CD4-positive, alpha-beta T cell treated with Interferon gamma for 1 hour (primary cell): Measurements from ENCODE around the gene TMTC1.

Experiments used
- DNase-seq: peaks from one replicate; pipeline ENCODE4 v3.0.0-alpha.2; 2020

Gene TMTC1

DNA sequence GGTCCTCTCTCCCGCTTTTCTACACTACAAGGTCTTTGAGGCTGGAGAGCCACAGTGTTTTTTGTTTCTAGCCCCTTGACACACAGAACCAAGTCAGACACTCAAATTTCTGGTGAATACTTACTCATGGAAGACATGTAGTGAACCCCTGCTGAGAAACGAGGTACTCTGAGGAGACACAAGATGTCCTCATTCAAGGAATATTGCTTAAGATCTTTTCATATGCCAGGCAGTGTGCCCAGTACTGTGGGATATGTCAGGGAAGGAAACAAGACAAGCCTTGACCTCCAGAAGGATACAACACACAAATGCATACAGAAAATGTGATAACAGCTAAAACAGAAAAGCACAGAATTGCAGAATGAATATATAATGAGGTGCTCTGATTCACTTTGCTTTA, 75.9 kb downstream of the TMTC1 start:
- DNase-seq, result no peak

- DNase-seq, result no peak
These were observed 77.4 kb downstream of the TMTC1 start for GRCh38 chr12:29706311-29706710.

GRCh38 chr12:29703528-29703927, 80.2 kb downstream of the TMTC1 start:
- no peak for DNase-seq

GRCh38 chr12:29702972-29703371, 80.8 kb downstream of the TMTC1 start:
- DNase-seq, result no peak

DNA sequence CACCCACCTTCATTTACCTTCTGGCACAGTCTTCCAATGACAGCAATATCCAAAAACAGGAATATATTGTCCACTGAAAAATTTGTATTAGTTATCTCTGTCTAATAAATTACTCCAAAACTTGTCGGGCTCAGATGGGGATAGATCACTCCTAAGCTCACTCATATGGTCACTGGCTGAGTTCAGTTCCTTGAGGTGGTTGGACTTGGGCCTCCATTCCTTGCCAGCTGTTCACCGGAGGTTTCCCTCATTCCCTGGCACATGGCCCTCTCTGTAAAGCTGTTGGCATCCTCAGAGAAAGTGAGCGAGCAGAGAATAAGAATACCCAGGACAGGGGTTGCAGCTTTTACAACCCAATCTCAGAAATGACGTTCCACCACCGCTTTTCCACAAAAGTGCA, 81.5 kb downstream of the TMTC1 start:
- DNase-seq, result no peak

DNA sequence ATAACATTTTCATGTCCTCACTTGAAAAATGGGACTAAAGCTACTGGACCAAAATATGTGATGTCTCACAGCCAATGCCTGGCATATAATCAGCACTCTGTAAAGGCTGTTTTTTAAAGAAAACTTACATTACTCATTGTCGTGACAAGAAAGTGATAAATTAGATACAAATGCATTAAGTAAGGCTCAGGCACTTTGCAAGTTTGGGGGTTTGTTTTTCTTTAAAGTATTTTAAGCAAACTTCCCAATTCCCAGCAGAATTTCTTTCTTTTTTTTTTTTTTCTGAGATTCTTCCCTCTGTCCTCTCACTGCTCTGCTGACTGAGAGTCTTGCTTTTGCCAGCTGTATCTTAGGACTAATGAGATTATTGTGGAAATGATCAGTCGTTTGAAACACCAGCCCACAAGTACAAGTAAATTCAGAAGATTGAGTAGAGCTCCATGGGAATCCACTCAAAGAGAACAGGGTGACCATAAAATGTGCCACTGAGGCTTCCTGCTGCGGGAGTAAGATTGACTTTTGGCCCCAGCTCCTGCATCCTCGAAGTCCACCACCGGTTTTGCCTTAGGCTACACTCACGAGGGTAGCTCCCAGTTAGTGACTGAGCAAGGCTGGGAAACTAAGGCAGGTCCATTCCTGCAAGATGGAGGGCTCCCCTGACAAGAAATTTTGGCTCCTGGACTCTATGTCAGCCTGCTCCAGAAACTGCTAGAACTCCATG, 82.8 kb downstream of the TMTC1 start:
- no peak for DNase-seq

GRCh38 chr12:29698756-29699155, 85.0 kb downstream of the TMTC1 start:
- no peak for DNase-seq

DNA sequence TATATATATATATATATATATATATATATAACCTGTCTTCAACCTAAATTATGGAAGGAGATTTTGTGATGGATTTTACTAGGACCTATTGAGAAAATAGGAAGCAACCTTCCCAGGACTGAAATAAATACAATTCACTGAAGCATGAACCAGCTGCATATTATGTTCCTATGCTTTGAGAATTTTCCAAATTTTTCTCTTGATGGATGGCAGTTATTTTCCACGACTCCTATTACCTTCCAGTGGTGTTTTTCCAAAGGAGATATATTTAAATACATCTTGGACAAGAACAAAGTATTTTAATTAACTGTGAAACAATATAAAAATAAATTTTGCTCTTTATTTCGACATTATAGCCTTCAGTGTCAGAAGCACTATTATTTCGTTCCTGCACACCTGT, 87.9 kb downstream of the TMTC1 start:
- DNase-seq, result no peak

DNA sequence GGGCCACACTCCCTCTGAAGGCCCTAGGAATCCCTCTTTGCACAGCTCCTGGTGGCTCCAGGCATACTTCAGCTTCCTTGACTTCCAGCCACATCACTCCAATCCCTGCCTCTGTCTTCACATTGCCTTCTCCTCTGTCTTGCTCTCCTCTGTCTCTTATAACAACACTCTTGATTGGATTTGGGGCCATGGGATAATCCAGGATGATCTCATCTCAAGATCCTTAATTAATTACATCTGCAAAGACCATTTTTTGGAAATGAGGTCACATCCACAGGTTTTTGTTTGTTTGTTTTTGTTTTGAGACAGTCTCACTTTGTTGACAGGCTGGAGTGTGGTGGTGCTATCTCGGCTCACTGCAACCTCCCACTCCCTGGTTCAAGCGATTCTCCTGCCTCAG, 88.7 kb downstream of the TMTC1 start:
- DNase-seq, result no peak

- no peak for DNase-seq
These were observed 89.7 kb downstream of the TMTC1 start for GRCh38 chr12:29694002-29694401.

DNA sequence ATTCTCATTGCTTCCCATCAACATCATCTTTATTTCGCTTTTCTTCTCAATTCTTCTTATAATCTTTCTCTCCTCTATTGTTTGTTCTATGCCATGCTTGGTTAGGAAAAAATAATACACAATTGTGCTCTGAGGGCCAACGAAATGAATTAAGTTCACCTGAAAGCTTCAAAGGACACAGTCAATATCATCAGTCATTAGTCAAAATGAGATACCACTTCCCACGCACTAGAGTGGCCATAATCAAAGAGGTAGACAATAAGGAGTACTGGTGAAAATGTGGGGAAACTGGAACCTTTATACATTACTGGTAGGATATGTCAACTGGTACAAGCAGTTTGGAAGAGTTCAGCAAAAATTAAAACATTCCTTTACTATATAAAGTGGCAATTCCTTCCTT, 91.5 kb downstream of the TMTC1 start:
- no peak for DNase-seq

DNA sequence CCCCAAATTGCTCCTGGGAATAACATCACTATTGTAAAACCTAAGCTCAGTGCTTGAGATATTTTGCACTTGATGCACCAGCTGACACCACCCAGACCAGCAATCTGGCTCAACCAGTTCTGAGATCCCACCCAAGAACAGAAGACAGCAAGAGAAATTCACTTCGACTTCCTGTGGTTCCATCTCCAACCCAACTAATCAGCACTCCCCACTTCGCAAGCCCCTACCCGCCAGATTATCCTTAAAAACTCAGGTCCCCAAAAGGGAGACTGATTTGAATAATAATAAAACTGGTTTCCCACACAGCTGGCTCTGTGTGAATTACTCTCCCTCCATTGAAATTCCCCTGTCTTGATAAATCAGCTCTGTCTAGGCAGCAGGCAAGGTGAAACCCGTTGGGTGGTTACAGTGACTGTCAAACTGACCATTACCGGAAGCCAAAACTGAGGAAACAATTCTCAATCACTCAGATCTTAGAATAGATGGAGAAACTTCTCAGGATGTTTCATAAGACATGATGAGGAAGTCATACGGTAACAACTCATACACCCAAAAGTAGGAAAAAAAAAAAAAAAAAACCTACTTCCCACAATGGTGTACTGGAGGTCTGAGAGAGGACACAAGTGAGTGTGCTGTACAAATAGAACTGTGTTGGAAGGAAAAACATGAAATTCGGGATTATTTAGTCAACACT, 92.4 kb downstream of the TMTC1 start:
- no peak for DNase-seq

DNA sequence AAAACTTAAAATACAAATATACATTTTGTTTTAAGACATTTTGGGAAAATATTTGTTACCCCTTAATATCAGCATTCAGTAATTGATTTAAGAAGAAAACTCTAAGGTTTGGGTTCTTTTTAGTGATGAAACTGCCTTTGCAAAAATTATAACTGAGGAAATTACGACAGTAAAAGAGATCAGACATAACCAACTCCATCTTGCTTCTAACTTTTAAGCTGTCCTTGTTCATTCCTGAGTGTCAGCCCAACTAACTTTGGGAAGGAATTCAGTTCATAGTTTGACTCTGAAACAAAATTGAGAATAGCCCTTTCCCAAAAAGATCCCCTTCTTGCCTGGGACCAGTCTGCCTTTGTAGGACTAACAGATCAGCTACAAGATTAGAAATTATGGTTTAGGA, 93.0 kb downstream of the TMTC1 start:
- no peak for DNase-seq

DNA sequence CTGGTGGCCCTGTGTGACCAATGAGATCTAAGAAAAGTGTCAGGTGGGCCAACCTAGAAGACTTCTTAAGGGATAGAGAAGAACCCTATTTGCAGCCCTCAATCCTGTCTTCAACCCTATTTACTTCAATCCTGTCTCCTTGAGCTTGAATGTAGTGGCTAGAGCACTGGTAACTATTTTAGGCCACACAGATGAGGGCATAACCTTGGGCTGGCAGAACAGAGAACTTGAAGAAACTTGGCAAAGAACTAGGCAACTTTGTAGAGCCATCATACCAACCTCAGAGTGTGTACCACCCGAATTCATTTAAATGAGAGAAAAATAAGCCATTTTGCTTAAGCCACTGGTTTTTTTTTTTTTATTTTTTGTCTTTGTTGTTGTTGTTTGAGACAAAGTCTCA, 94.8 kb downstream of the TMTC1 start:
- DNase-seq, result no peak

GRCh38 chr12:29682088-29682487, 101.7 kb downstream of the TMTC1 start:
- no peak for DNase-seq

- no peak for DNase-seq
These were observed 102.4 kb downstream of the TMTC1 start for GRCh38 chr12:29681370-29681769.

GRCh38 chr12:29676676-29677075, 107.1 kb downstream of the TMTC1 start:
- DNase-seq, result no peak

GRCh38 chr12:29674463-29674862, 109.3 kb downstream of the TMTC1 start:
- no peak for DNase-seq

DNA sequence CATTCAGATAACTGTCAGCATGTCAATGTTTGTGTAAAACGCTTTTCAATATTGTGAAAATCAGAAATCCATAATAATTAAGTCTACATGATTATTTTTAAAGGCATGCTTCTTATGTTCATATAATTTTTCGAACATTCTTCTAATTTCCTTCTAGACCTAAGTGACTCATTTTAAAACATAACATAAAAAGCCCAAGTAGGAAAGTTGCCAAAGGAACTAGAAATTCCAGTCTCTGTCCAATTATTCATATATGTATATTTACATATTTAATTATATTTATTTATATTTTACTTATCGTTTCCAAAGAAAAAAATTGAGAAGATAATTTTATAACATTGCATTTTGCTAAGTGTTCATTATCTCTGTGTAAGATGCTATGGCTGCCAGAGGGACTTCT, 110.4 kb downstream of the TMTC1 start:
- DNase-seq, result no peak

- DNase-seq, result no peak
These were observed 111.2 kb downstream of the TMTC1 start for GRCh38 chr12:29672580-29672979.

DNA sequence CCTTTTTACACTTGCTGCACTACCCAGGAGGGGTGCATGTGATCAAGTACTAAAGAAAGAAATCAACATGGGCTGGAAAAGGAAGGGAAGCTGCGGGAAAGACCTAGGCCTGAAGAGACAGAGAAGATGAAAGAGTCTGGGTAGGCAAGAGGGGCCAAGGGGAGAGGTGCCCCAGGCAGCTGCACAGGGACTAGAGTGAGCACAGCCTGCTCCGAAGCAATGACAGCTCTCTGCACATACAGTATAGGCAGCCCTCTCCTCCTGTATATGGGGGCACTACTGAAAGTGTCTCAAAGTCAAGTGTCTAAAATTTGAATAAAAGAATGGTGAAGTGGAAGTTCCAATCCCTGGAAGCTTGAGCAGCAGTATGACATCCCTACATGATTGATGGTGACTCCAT, 112.0 kb downstream of the TMTC1 start:
- DNase-seq, result no peak

GRCh38 chr12:29667011-29667410, 116.7 kb downstream of the TMTC1 start:
- no peak for DNase-seq

GRCh38 chr12:29665107-29665506, 118.6 kb downstream of the TMTC1 start:
- no peak for DNase-seq

- DNase-seq, result no peak
These were observed 120.9 kb downstream of the TMTC1 start for GRCh38 chr12:29662734-29663323.

- DNase-seq, result no peak
These were observed 122.9 kb downstream of the TMTC1 start for GRCh38 chr12:29660847-29661246.
